Mononuclear cell (primary cell): ENCODE measurements around the gene MAD1L1. TPM values are rescaled to one million over a fixed set of nuclear protein-coding genes. Genes with fewer than 3 reads are reported as not detected.
"Not testable (repeated sequence)": the region's sequence is repeated elsewhere in the genome, so short reads cannot be mapped to it uniquely, and the experiment has no call there.

ENCODE experiments used
- H3K27me3 ChIP-seq: 2 replicates; pipeline ENCODE4 v1.6.0; 2011; ENCODE audit warnings: low read length, control low read depth; ENCODE audit not compliant: insufficient read depth
- H3K4me1 ChIP-seq: 2 replicates; pipeline ENCODE4 v1.5.1; 2011; ENCODE audit warnings: mild to moderate bottlenecking, low read length, control low read depth; ENCODE audit not compliant: insufficient read depth
- H3K4me3 ChIP-seq: 2 replicates; pipeline ENCODE4 v1.5.1; 2011; ENCODE audit warnings: mild to moderate bottlenecking, low read length, moderate library complexity
- H3K9me3 ChIP-seq: 2 replicates; pipeline ENCODE4 v1.5.1; 2011; ENCODE audit warnings: low read depth, mild to moderate bottlenecking, control low read depth, low read length
- total RNA-seq: library from RNA; depleted of rRNA; stranded (reverse); fragments of >200 nt; gene quantifications from one replicate; pipeline ENCODE4 v1.2.3, GENCODE V29; 2012

The MAD1L1 gene
- total RNA-seq, 1 donor, result 74.2 TPM

GRCh38 chr7:1936531-1937251 is 296.1 kb downstream of the MAD1L1 start:
- H3K4me3 ChIP-seq, result no peak overlapping the region
- H3K4me1 ChIP-seq, result peaks cover 38% of the 10 kb centered on the region
- H3K27me3 ChIP-seq, result no peaks in the 10 kb centered on the region

GRCh38 chr7:1936006-1936310 is 296.8 kb downstream of the MAD1L1 start:
- Histone ChIP-seq H3K27me3 (no peaks in the 10 kb centered on the region), H3K4me1 (peaks cover 31% of the 10 kb centered on the region), H3K4me3 (no peak overlapping the region), H3K9me3 (no peaks in the 10 kb centered on the region)

More at GRCh38 chr7:1936531-1937251, 296.1 kb downstream of the MAD1L1 start:
- no peaks in the 10 kb centered on the region for H3K9me3 ChIP-seq

GRCh38 chr7:1935176-1936005 is 297.4 kb downstream of the MAD1L1 start:
- Histone ChIP-seq H3K9me3 (no peaks in the 10 kb centered on the region), H3K4me1 (peaks cover 25% of the 10 kb centered on the region), H3K4me3 (no peak overlapping the region), H3K27me3 (no peaks in the 10 kb centered on the region)

GRCh38 chr7:1934756-1935155 is 298.0 kb downstream of the MAD1L1 start:
- Histone ChIP-seq H3K27me3 (no peaks in the 10 kb centered on the region), H3K4me1 (peaks cover 19% of the 10 kb centered on the region), H3K9me3 (no peaks in the 10 kb centered on the region), H3K4me3 (no peak overlapping the region)

GRCh38 chr7:1934017-1934416 is 298.7 kb downstream of the MAD1L1 start:
- Histone ChIP-seq H3K9me3 (no peaks in the 10 kb centered on the region), H3K4me3 (no peak overlapping the region), H3K4me1 (peaks cover 11% of the 10 kb centered on the region), H3K27me3 (no peaks in the 10 kb centered on the region)

GRCh38 chr7:1933066-1933750 is 299.5 kb downstream of the MAD1L1 start:
- H3K4me3 ChIP-seq, result no peak overlapping the region
- H3K9me3 ChIP-seq, result no peaks in the 10 kb centered on the region
- H3K4me1 ChIP-seq, result peaks cover 7% of the 10 kb centered on the region
- H3K27me3 ChIP-seq, result no peaks in the 10 kb centered on the region

- Histone ChIP-seq H3K27me3 (no peaks in the 10 kb centered on the region), H3K4me1 (peaks cover 15% of the 10 kb centered on the region), H3K4me3 (no peak overlapping the region), H3K9me3 (no peaks in the 10 kb centered on the region)
Measured at GRCh38 chr7:1931951-1932270, 300.8 kb downstream of the MAD1L1 start.

- no peak overlapping the region for H3K4me3 ChIP-seq
- H3K27me3 ChIP-seq, result no peaks in the 10 kb centered on the region
- peaks cover 20% of the 10 kb centered on the region for H3K4me1 ChIP-seq
- H3K9me3 ChIP-seq, result no peaks in the 10 kb centered on the region
Measured at GRCh38 chr7:1931256-1931950, 301.3 kb downstream of the MAD1L1 start.

- Histone ChIP-seq H3K9me3 (no peaks in the 10 kb centered on the region), H3K27me3 (no peaks in the 10 kb centered on the region), H3K4me3 (no peak overlapping the region), H3K4me1 (peaks cover 28% of the 10 kb centered on the region)
Measured at GRCh38 chr7:1930381-1931065, 302.2 kb downstream of the MAD1L1 start.

- peaks cover 34% of the 10 kb centered on the region for H3K4me1 ChIP-seq
- H3K27me3 ChIP-seq, H3K4me3 ChIP-seq: not testable (repeated sequence)
Measured at GRCh38 chr7:1929349-1929925, 303.3 kb downstream of the MAD1L1 start.

GRCh38 chr7:1928645-1929348 is 303.9 kb downstream of the MAD1L1 start:
- Histone ChIP-seq H3K27me3 (no peaks in the 10 kb centered on the region), H3K4me3 (no peak overlapping the region), H3K9me3 (no peaks in the 10 kb centered on the region), H3K4me1 (peaks cover 41% of the 10 kb centered on the region)

More at GRCh38 chr7:1929349-1929925, 303.3 kb downstream of the MAD1L1 start:
- not testable (repeated sequence) for H3K9me3 ChIP-seq

GRCh38 chr7:1927937-1928644 is 304.7 kb downstream of the MAD1L1 start:
- peaks cover 48% of the 10 kb centered on the region for H3K4me1 ChIP-seq
- no peak overlapping the region for H3K4me3 ChIP-seq
- H3K27me3 ChIP-seq, result no peaks in the 10 kb centered on the region
- H3K9me3 ChIP-seq, result no peaks in the 10 kb centered on the region

GRCh38 chr7:1926908-1927306 is 305.8 kb downstream of the MAD1L1 start:
- no peaks in the 10 kb centered on the region for H3K9me3 ChIP-seq
- H3K27me3 ChIP-seq, result no peaks in the 10 kb centered on the region
- H3K4me1 ChIP-seq, result peaks cover 60% of the 10 kb centered on the region
- no peak overlapping the region for H3K4me3 ChIP-seq
